Heart left ventricle (tissue), 16 donors: Measurements from ENCODE around the gene PKP3. TPM values are rescaled to one million over a fixed set of nuclear protein-coding genes. Genes with fewer than 3 reads are reported as not detected.

Experiments
- ATAC-seq, 4 donors: fragments of 200-7000 bp; cut with Tn5 transposase; one replicate each; pipeline ENCODE4 v1.9.1; 2020 to 2022; ENCODE audit warnings: moderate library complexity in 4 of 4, mild to moderate bottlenecking in 3 of 4, moderate number of reproducible peaks in 1 of 4
- DNase-seq, 5 donors: peaks; one replicate each; pipeline ENCODE4 v3.0.0-alpha.2; 2020
- H3K27ac ChIP-seq, 12 donors: fragments of 200-600 bp; sonication (generic) in 4 of 12; one replicate each; pipeline versions ENCODE4 v1.5.0 to v1.8.0; 2016 to 2022; ENCODE audit warnings: mild to moderate bottlenecking in 2 of 12
- H3K27me3 ChIP-seq, 9 donors: fragments of 200-600 bp; sonication (generic) in 2 of 9; one replicate each; pipeline versions ENCODE4 v1.5.1 to v1.8.0; 2016 to 2022; ENCODE audit warnings: mild to moderate bottlenecking in 3 of 9
- H3K36me3 ChIP-seq, 9 donors: fragments of 200-600 bp; sonication (generic) in 2 of 9; one replicate each; pipeline versions ENCODE4 v1.5.0 to v1.8.0; 2018 to 2022; ENCODE audit warnings: mild to moderate bottlenecking in 2 of 9
- H3K4me1 ChIP-seq, 12 donors: fragments of 200-600 bp; sonication (generic) in 4 of 12; one replicate each; pipeline versions ENCODE4 v1.5.0 to v1.8.0; 2016 to 2022; ENCODE audit warnings: mild to moderate bottlenecking in 3 of 12
- H3K4me3 ChIP-seq, 12 donors: fragments of 200-600 bp; sonication (generic) in 4 of 12; one replicate each; pipeline versions ENCODE4 v1.5.0 to v1.8.0; 2017 to 2022; ENCODE audit warnings: mild to moderate bottlenecking in 9 of 12, moderate library complexity in 4 of 12
- H3K9me3 ChIP-seq, 12 donors: fragments of 200-600 bp; sonication (generic) in 4 of 12; one replicate each; pipeline versions ENCODE4 v1.5.0 to v1.8.0; 2016 to 2022; ENCODE audit warnings: mild to moderate bottlenecking in 1 of 12
- POLR2A ChIP-seq, 2 donors: fragments of 450-650 bp; IDR thresholded peaks; one replicate each; pipeline ENCODE4 v1.6.1; 2017; ENCODE audit warnings: antibody characterized with exemption in 2 of 2, mild to moderate bottlenecking in 2 of 2, moderate library complexity in 2 of 2
- WGBS, 4 donors: extraction: QIAGEN DNeasy Blood & Tissue Kit in 2 of 4; methylation state at CpG; one replicate each; pipeline versions ENCODE4 v1.1.5 to v1.1.7; 2013 to 2018; 5-methylcytosine and 5-hydroxymethylcytosine counted together
- intact Hi-C, 10 donors: fragments of 100-400 bp; cut with DNase I; formaldehyde crosslinking; loops; one replicate each; pipeline versions ENCODE4 v1.11.1 to v1.14.2; 2022
- polyA plus RNA-seq, 2 donors: library from polyadenylated mRNA; stranded (reverse); fragments of 200-250 nt; gene quantifications; one replicate each; pipeline ENCODE4 v1.2.3, GENCODE V29; 2013
- total RNA-seq, 9 donors: library from RNA; depleted of rRNA in 2 of 9; stranded (reverse); fragments of >200 nt in 2 of 9; fragmentation: NEBNext Ultra II Directional in 3 of 9; extraction: Animal tissue kit (Norgen Biotek cat#: 25700) in 3 of 9; gene quantifications; one replicate each; pipeline versions ENCODE4 v1.1.0 to v1.2.4, GENCODE V29; 2016 to 2023
- TF ChIP-seq, protein P1 (sequence below), 12 donors: fragments of 200-600 bp; sonication (generic) in 4 of 12; IDR thresholded peaks; one replicate each; pipeline versions ENCODE4 v1.5.0 to v1.8.0; 2018 to 2022; ENCODE audit warnings: antibody characterized with exemption in 12 of 12, mild to moderate bottlenecking in 5 of 12
- donor health status: ischemic (EF 13 %, LVEDD 7.1; RV severe dilation, severe dysfunction).
- donor health status: healthy with polysubstance abuse.
- donor health status: DM: no; HTN: yes; CAD: no.
- donor health status: DM: no; HTN: no; CAD: no.
- donor health status: ischemic (EF 25% LVEDD 6.9; RV normal size, moderate dysfunction).
- donor health status: ischemic (EF 25% LVEDD 5.7; RV mildly dilated, moderate dysfunction).
- donor health status: healthy.
- donor health status: DM: yes; HTN: yes; CAD: no.
- donor health status: ischemic (EF 35%, LVEDD 5.7; RV mildly dilated, moderate dysfunction).
- donor health status: nonischemic (EF 11% LVEDD 7.7; RV severe dilation, severe dysfunction).
- donor health status: DM: yes; HTN: yes; CAD: no.
- donor health status: PGD.
- donor health status: ischemic (EF 29% LVEDD 5.4; RV normal size, mild dysfunction).
- donor health status: nonischemic (EF 23%, LVEDD 6.1; RV moderate dilation, normal function).

PKP3 gene
- total and polyA plus RNA-seq, 11 donors = 0.15 to 2.0 (median 0.61) TPM

DNA sequence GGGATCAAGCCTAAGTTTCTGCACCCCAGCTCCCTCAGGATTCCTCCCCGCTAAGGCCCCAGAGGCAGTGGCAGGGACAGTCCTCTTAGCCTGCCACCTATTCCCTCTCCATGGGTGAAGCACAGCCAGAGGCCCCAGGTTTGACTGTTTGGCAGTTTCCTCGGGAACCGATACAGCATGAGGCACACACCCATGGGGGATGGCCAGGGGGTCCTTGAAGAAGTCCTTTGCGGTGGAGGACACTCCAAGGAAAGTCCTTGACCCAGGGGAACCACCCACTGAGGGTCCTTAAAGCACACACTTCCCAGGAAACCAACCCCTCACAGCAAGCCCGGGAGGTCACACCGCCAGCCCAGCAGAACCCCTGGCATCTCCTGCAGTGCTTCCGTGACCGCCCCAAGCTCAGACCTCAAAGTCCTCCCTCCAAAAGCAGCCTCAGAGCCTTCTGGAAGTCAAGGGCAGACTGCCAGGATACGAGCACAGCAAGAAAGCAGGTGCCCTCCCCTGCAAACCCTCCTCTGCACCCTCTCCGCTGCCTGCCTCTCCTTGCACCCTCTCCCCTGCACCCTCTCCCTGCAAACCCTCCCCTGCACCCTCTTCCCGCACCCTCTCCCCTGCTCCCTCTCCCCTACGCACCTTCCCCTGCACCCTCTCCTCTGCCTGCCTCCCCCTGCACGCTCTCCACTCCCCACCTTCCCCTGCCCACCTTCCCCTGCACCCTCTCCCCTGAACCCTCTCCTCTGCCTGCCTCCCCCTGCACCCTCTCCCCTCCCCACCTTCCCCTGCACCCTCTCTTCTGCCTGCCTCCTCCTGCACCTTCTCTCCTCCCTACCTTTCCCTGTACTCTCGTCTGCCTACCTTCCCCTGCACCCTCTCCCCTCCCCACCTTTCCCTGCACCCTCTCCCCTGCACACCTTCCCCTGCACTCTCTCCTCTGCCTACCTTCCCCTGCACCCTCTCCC, 19.4 kb downstream of the PKP3 start:
- intact Hi-C loops = no loop called here
- H3K4me1 ChIP-seq = peaks cover 0 to 31% (median 13%) of the 10 kb centered on the region in 12 donors
- H3K4me3 ChIP-seq = peak overlapping the region in 3 of 12 donors; percentile 4 to 17 (median 12)
- no peaks in the 10 kb centered on the region for H3K9me3 ChIP-seq
- no peak for TF ChIP-seq POLR2A (IDR thresholded peaks at IDR 0.05)
- TF ChIP-seq, protein P1, sequence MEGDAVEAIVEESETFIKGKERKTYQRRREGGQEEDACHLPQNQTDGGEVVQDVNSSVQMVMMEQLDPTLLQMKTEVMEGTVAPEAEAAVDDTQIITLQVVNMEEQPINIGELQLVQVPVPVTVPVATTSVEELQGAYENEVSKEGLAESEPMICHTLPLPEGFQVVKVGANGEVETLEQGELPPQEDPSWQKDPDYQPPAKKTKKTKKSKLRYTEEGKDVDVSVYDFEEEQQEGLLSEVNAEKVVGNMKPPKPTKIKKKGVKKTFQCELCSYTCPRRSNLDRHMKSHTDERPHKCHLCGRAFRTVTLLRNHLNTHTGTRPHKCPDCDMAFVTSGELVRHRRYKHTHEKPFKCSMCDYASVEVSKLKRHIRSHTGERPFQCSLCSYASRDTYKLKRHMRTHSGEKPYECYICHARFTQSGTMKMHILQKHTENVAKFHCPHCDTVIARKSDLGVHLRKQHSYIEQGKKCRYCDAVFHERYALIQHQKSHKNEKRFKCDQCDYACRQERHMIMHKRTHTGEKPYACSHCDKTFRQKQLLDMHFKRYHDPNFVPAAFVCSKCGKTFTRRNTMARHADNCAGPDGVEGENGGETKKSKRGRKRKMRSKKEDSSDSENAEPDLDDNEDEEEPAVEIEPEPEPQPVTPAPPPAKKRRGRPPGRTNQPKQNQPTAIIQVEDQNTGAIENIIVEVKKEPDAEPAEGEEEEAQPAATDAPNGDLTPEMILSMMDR (IDR thresholded peaks at IDR 0.05) = no peak
- H3K36me3 ChIP-seq = no peaks in the 10 kb centered on the region
- ATAC-seq = no peak
- peaks cover 4 to 30% (median 24%) of the 10 kb centered on the region in 9 donors for H3K27me3 ChIP-seq
- H3K27ac ChIP-seq = peak overlapping the region in 1 of 12 donors; percentile 8
- WGBS, 4 donors = 46 to 54% (median 50%) methylated on average over 11 to 13 of the region's 14 CpGs
- DNase-seq = peak in 2 of 5 donors; percentile 10 to 17

DNA sequence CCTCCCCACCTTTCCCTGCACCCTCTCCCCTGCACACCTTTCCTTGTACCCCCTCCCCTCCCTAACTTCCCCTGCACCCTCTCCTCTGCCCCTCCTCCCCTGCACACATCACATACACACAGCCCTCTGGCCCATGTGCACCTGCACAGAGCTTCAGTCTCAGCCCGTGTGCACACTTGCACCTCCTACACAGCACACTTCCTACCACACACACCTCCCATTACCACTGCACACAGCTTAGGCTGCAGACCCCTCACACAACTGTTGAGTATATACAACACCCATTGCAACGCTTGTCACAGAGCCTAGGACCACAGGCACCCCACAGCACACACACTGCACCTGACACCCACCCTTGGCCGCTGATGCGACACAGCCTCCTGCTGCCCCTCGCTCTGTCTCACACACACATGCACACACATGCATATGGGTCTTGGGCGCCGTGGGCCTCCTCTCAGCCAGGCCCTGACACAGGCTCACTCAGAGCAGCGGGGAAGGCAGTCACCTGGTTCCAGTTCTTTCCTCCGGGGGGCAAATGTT, 20.4 kb downstream of the PKP3 start:
- 48 to 63% (median 56%) methylated on average over 9 of the region's 9 CpGs for WGBS, 4 donors
- Histone ChIP-seq H3K4me3 (peak overlapping the region in 11 of 12 donors; percentile 21 to 73 (median 58)), H3K27me3 (peaks cover 4 to 40% (median 29%) of the 10 kb centered on the region in 9 donors), H3K27ac (peak overlapping the region in 10 of 12 donors; percentile 56 to 82 (median 77)), H3K9me3 (no peaks in the 10 kb centered on the region), H3K36me3 (no peaks in the 10 kb centered on the region), H3K4me1 (peaks cover 0 to 31% (median 13%) of the 10 kb centered on the region in 12 donors)
- intact Hi-C loops = no loop called here
- peak in 2 of 5 donors; percentile 9 to 20 for DNase-seq
- ATAC-seq = peak in 1 of 4 donors; percentile 1
- TF ChIP-seq, protein P1 (IDR thresholded peaks at IDR 0.05) = no peak
- TF ChIP-seq POLR2A (IDR thresholded peaks at IDR 0.05) = no peak

DNA sequence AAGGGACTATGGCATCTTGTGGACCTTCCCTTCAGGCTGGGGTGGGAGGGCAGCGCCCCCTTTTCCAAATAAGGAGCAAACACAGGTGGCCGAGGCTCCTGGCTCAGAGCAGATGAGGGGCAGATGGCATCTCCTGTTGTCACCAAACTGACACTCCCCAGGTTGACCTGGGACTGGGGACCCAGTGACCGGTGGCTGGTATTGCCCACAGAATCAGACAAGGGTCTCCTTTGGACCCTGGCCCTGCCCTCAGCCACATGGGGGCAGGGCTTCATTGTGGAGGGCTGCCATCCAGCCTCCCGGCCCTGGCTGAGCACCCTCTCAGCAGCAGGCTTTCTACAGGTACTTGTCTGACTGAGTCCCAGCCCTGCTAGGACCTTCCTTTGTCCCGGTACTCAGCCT, 21.6 kb downstream of the PKP3 start:
- ATAC-seq = no peak
- Histone ChIP-seq H3K27me3 (peaks cover 4 to 52% (median 30%) of the 10 kb centered on the region in 9 donors), H3K9me3 (no peaks in the 10 kb centered on the region), H3K4me1 (peaks cover 0 to 31% (median 13%) of the 10 kb centered on the region in 12 donors), H3K27ac (peak overlapping the region; percentile 76 to 97 (median 92)), H3K4me3 (peak overlapping the region; percentile 48 to 80 (median 64)), H3K36me3 (no peaks in the 10 kb centered on the region)
- intact Hi-C loops = loop anchor here in 1 of 10 donors (2.0 to 5.0 kb wide), 2 partner anchors 33 to 108 kb away; partner anchors contain the start of gene IFITM2
- TF ChIP-seq POLR2A (IDR thresholded peaks at IDR 0.05) = no peak
- TF ChIP-seq, protein P1 (IDR thresholded peaks at IDR 0.05) = no peak
- WGBS, 4 donors = 56 to 66% (median 59%) methylated on average over 5 of the region's 5 CpGs
- peak in 1 of 5 donors; percentile 22 for DNase-seq
